Peyer's patch (tissue), 4 donors: Measurements from ENCODE around the gene PPARA. TPM values are rescaled to one million over a fixed set of nuclear protein-coding genes. Genes with fewer than 3 reads are reported as not detected.

Experiments used
- DNase-seq, 3 donors: peaks; one replicate each; pipeline ENCODE4 v3.0.0-alpha.2; 2017 to 2019
- H3K27ac ChIP-seq, 4 donors: fragments of 200-600 bp; sonication (generic); one replicate each; pipeline ENCODE4 v1.5.1; 2016 to 2019
- H3K27me3 ChIP-seq, 2 donors: fragments of 200-600 bp; sonication (generic); one replicate each; pipeline ENCODE4 v1.5.1; 2019
- H3K36me3 ChIP-seq, 3 donors: fragments of 200-600 bp; sonication (generic); one replicate each; pipeline ENCODE4 v1.5.1; 2016 to 2019
- H3K4me1 ChIP-seq, 4 donors: fragments of 200-600 bp; sonication (generic); one replicate each; pipeline ENCODE4 v1.5.1; 2016 to 2019
- H3K4me3 ChIP-seq, 4 donors: fragments of 200-600 bp; sonication (generic); 1 replicate in 3 of 4; 2 replicates in 1 of 4; pipeline ENCODE4 v1.5.1; 2016 to 2019; ENCODE audit warnings: mild to moderate bottlenecking in 1 of 4
- H3K9me3 ChIP-seq, 4 donors: fragments of 200-600 bp; sonication (generic); one replicate each; pipeline ENCODE4 v1.5.1; 2016 to 2019; ENCODE audit warnings: mild to moderate bottlenecking in 1 of 4
- POLR2A ChIP-seq, 2 donors: fragments of 450-650 bp; IDR thresholded peaks; one replicate each; pipeline ENCODE4 v1.5.1; 2017; ENCODE audit warnings: antibody characterized with exemption in 2 of 2, mild to moderate bottlenecking in 2 of 2, moderate library complexity in 2 of 2
- total RNA-seq, 4 donors: library from RNA; depleted of rRNA; stranded (reverse); fragments of >200 nt; gene quantifications; one replicate each; pipeline ENCODE4 v1.1.0, GENCODE V29; 2016
- TF ChIP-seq, protein P1 (sequence below), 6 experiments: fragments of 450-650 bp in 4 of 6; fragments of 200-600 bp in 2 of 6; sonication (generic) in 1 of 6; IDR thresholded peaks; one replicate each; pipeline ENCODE4 v1.5.1; 2017 to 2019; ENCODE audit warnings: antibody characterized with exemption in 6 of 6, mild to moderate bottlenecking in 3 of 6, moderate library complexity in 1 of 6

Gene PPARA
- total RNA-seq, 4 donors from 2014 or later: 21.5 to 231 (median 189) TPM

DNA sequence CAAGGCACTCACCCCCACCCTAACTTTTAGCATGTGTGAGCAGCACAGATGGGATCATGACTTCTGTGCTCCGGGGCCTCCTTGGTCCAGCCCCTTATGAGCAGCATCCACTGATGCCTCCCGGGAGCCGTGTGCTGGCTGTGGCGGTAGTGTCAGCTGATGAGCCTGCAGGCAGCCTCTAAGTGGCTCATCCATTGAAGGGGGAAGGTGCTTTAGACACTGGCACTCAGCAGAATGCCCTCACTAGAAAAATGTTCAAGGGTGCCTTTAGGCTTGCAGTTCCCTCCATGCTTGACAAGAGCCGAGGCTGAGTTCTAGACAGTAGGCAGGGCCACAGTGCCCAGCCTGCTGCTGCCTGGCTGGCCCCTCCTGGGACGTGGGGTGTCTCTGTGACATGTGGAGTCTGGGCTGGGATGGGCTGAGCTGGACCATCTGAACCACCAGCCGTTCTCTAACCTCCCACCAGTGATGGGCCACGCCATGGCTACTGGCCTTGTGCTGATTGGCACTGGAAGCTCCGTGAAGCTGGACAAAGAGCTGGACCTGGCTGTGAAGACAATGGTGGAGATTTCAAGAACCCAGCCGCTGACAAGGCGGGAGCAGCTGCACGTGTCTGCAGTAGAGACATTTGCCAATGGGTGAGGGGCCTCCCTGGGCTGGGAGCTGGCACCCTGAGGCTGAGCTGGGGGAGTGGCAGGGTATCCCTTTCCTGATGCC lies 123.3 kb downstream of the PPARA start:
- H3K9me3 ChIP-seq: no peaks in the 10 kb centered on the region
- TF ChIP-seq POLR2A (IDR thresholded peaks at IDR 0.05): no peak
- TF ChIP-seq, protein P1, sequence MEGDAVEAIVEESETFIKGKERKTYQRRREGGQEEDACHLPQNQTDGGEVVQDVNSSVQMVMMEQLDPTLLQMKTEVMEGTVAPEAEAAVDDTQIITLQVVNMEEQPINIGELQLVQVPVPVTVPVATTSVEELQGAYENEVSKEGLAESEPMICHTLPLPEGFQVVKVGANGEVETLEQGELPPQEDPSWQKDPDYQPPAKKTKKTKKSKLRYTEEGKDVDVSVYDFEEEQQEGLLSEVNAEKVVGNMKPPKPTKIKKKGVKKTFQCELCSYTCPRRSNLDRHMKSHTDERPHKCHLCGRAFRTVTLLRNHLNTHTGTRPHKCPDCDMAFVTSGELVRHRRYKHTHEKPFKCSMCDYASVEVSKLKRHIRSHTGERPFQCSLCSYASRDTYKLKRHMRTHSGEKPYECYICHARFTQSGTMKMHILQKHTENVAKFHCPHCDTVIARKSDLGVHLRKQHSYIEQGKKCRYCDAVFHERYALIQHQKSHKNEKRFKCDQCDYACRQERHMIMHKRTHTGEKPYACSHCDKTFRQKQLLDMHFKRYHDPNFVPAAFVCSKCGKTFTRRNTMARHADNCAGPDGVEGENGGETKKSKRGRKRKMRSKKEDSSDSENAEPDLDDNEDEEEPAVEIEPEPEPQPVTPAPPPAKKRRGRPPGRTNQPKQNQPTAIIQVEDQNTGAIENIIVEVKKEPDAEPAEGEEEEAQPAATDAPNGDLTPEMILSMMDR (IDR thresholded peaks at IDR 0.05): no peak
- no peaks in the 10 kb centered on the region for H3K27me3 ChIP-seq
- H3K4me1 ChIP-seq: peaks cover 0 to 9% (median 0%) of the 10 kb centered on the region in 4 donors
- peak in 2 of 3 donors; percentile 32 to 43 for DNase-seq
- peaks cover 0 to 80% (median 0%) of the 10 kb centered on the region in 3 donors for H3K36me3 ChIP-seq
- no peak overlapping the region for H3K27ac ChIP-seq
- H3K4me3 ChIP-seq: no peak overlapping the region

DNA sequence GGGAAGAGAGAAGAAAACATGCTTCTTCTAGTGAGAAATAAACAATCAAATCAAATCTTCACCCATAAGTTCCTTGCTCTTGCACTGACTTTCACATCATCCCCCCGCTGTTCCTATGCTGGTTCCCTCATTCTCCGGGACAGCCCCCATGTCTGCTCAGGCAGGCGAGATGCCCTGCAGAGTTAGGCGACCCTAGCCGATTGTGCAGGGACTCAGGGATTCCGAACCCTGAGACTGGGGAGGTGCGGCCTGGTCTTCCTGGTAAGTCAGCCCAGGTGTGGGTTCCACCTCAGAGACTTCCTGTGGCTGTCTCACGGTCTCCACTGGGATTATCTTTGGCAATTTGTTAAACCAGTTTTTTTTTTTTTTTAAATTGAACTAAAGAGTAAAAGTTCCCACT lies 124.1 kb downstream of the PPARA start:
- no peaks in the 10 kb centered on the region for H3K27me3 ChIP-seq
- H3K27ac ChIP-seq: no peak overlapping the region
- H3K36me3 ChIP-seq: peaks cover 0 to 86% (median 0%) of the 10 kb centered on the region in 3 donors
- no peak overlapping the region for H3K4me3 ChIP-seq
- peaks cover 0 to 1% (median 0%) of the 10 kb centered on the region in 4 donors for H3K4me1 ChIP-seq
- H3K9me3 ChIP-seq: no peaks in the 10 kb centered on the region
- TF ChIP-seq, protein P1 (IDR thresholded peaks at IDR 0.05): no peak
- DNase-seq: peak in 2 of 3 donors; percentile 15 to 38

DNA sequence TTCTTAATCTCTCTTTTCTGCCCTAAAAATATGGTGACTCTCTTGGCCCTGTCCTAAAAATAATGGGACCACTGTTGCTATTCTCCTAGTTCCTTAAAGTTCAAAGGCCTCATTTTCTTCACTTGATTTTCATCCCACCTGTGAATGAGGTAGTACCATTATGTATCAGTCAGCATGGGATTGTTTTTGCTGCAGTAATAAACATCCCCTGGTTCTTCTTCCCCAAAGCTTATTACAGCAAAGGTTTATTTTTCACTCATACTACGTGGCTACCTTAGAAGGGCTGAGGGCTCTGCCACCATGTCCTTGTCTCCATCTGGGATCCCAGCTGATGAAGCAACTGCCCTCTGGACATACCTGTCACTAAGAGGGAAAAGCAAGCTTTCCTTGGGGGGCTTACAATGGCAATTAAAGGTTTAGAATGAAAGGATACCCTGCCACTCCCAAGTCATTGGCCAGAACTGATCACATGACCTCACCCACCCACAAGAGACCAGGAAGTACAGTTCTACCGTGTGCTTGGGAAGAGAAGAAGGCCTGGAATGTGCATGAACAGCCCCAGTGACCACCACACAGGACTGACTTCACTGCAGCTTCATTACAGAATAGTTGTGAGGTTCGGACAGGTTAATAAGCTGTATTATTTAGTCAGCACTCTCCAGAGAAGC lies 125.3 kb downstream of the PPARA start:
- no peak for TF ChIP-seq POLR2A (IDR thresholded peaks at IDR 0.05)
- TF ChIP-seq, protein P1 (IDR thresholded peaks at IDR 0.05): no peak
- peaks cover 0 to 93% (median 0%) of the 10 kb centered on the region in 3 donors for H3K36me3 ChIP-seq
- no peaks in the 10 kb centered on the region for H3K27me3 ChIP-seq
- peak in 2 of 3 donors; percentile 15 to 34 for DNase-seq
- H3K27ac ChIP-seq: no peak overlapping the region
- H3K4me3 ChIP-seq: no peak overlapping the region
- peaks cover 0 to 6% (median 2%) of the 10 kb centered on the region in 4 donors for H3K4me1 ChIP-seq
- no peaks in the 10 kb centered on the region for H3K9me3 ChIP-seq

DNA sequence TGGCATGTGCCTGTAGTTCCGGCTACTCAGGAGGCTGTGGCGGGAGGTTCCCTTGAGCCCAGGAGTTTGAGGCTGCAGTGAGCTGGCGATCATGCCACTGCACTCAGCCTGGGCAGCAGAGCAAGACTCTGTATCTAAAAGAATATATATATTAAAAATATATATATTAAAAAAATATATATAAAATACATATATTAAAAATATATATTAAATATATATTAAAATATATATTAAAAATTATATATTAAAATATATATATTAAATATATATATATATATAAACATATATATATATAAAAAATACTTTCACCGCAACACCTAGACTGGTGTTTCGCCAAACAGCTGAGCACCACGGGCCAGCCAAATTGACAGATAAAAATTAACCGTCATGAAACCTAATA lies 126.2 kb downstream of the PPARA start:
- Histone ChIP-seq H3K27me3 (no peaks in the 10 kb centered on the region), H3K36me3 (peaks cover 0 to 98% (median 0%) of the 10 kb centered on the region in 3 donors), H3K9me3 (no peaks in the 10 kb centered on the region), H3K27ac (no peak overlapping the region), H3K4me3 (no peak overlapping the region), H3K4me1 (peaks cover 0 to 11% (median 3%) of the 10 kb centered on the region in 4 donors)
- DNase-seq: peak in 2 of 3 donors; percentile 19 to 34
- no peak for TF ChIP-seq POLR2A (IDR thresholded peaks at IDR 0.05)
- TF ChIP-seq, protein P1 (IDR thresholded peaks at IDR 0.05): no peak

DNA sequence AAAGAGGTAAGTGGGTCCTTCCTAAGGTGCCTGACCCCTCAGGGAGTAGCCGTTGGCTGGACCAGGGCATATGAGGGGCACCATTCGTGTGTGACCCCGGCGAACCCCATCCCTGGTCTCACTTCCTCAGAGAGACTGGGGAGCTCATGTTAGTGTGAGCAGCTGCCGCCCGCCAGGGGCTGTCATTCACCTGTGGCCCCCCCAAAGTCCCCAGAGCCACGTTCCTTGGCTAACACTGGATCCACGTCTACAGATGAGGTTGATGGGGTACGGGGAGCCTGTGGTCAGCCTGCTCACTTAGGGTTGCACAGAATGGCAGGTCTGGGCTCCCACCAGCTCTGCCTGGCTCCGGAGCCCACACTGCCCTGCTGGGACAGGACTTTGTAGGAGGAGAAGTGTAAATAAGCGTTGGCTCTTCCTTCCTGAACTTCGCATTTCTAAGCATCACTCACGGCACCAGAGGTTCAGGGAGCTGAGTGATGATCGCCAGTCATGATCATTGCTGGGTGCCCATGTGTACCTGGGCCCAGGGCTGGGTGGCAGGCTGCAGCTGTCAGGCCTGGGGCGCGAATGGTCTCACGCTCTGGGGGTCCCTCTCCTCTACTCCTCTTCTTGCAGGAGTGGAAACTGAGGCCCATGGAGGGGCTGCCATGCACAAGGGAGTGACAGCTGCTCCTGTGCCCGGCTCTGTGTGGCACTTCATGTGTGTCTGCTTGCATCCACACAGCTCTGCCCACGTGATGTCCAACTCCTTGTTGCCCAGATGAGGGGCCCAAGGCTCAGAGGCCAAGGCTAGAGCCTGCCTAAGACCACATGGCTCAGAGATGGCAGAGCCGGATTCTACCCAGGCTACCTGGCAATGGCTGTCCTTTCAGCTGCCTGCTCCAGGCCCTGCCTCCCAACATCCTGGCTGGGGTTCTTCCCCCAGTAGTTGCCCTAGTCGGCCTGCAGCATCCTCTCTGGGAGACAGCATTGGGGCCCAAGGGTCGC lies 128.6 kb downstream of the PPARA start:
- Histone ChIP-seq H3K27me3 (no peaks in the 10 kb centered on the region), H3K4me3 (no peak overlapping the region), H3K27ac (peak overlapping the region in 1 of 4 donors; percentile 3), H3K36me3 (peaks cover 0 to 98% (median 0%) of the 10 kb centered on the region in 3 donors), H3K4me1 (peaks cover 0 to 11% (median 3%) of the 10 kb centered on the region in 4 donors), H3K9me3 (no peaks in the 10 kb centered on the region)
- no peak for TF ChIP-seq POLR2A (IDR thresholded peaks at IDR 0.05)
- TF ChIP-seq, protein P1 (IDR thresholded peaks at IDR 0.05): no peak
- peak in 1 of 3 donors; percentile 37 for DNase-seq
